Lung (tissue), 12 donors: Measurements from ENCODE around the gene ARHGAP22. TPM values are rescaled to one million over a fixed set of nuclear protein-coding genes. Genes with fewer than 3 reads are reported as not detected.

ENCODE experiments used
- ATAC-seq: fragments of 200-7000 bp; cut with Tn5 transposase; one replicate; pipeline ENCODE4 v1.9.1; 2020; ENCODE audit warnings: moderate number of reproducible peaks; ENCODE audit not compliant: insufficient read depth, low FRiP score
- DNase-seq, 3 donors: peaks; one replicate each; pipeline ENCODE4 v3.0.0-alpha.2; 2013 to 2017
- H3K27ac ChIP-seq, 2 donors: one replicate each; pipeline ENCODE4 v1.5.1; 2013; ENCODE audit warnings: mild to moderate bottlenecking in 2 of 2, moderate library complexity in 2 of 2, control low read depth in 1 of 2, inconsistent platforms in 1 of 2, low read depth in 1 of 2, low read length in 1 of 2
- H3K27me3 ChIP-seq, 3 donors: one replicate each; pipeline ENCODE4 v1.5.1; 2013; ENCODE audit warnings: low read length in 2 of 3; ENCODE audit not compliant: control insufficient read depth in 3 of 3, insufficient read depth in 3 of 3
- H3K36me3 ChIP-seq, 4 donors: one replicate each; pipeline ENCODE4 v1.5.1; 2013; ENCODE audit warnings: low read length in 4 of 4, mild to moderate bottlenecking in 1 of 4, moderate library complexity in 1 of 4; ENCODE audit not compliant: control insufficient read depth in 4 of 4, insufficient read depth in 4 of 4
- H3K4me1 ChIP-seq, 5 donors: one replicate each; pipeline ENCODE4 v1.5.1; 2013; ENCODE audit warnings: low read length in 5 of 5, mild to moderate bottlenecking in 2 of 5, moderate library complexity in 1 of 5; ENCODE audit not compliant: control insufficient read depth in 5 of 5, insufficient read depth in 5 of 5
- H3K4me3 ChIP-seq: one replicate; pipeline ENCODE4 v1.5.1; 2013; ENCODE audit warnings: mild to moderate bottlenecking, control low read depth, moderate library complexity
- H3K9ac ChIP-seq, 2 donors: one replicate each; pipeline ENCODE4 v1.5.1; 2013; ENCODE audit warnings: low read length in 2 of 2, control low read depth in 1 of 2; ENCODE audit not compliant: insufficient read depth in 1 of 2
- H3K9me3 ChIP-seq, 4 donors: one replicate each; pipeline ENCODE4 v1.5.1; 2013; ENCODE audit warnings: low read length in 3 of 4, mild to moderate bottlenecking in 1 of 4, moderate library complexity in 1 of 4; ENCODE audit not compliant: control insufficient read depth in 4 of 4, insufficient read depth in 3 of 4
- WGBS, 2 donors: extraction: QIAGEN DNeasy Blood & Tissue Kit; methylation state at CpG; one replicate each; pipeline ENCODE4 v1.1.7; 2013; 5-methylcytosine and 5-hydroxymethylcytosine counted together
- polyA plus RNA-seq, 2 donors: library from polyadenylated mRNA; stranded (reverse); fragments of 200-250 nt; gene quantifications; one replicate each; pipeline ENCODE4 v1.2.1, GENCODE V29; 2013
- total RNA-seq, 2 donors: library from RNA; depleted of rRNA in 1 of 2; stranded (reverse); fragments of >200 nt in 1 of 2; gene quantifications; one replicate each; pipeline ENCODE4 v1.2.1, GENCODE V29; 2014 to 2021
- TF ChIP-seq, protein P1 (sequence below): IDR thresholded peaks from 2 replicates; pipeline ENCODE4 v1.5.1; 2012; ENCODE audit warnings: mild to moderate bottlenecking; ENCODE audit errors: control extremely low read depth, extremely low read depth
- donor health status: control.
- donor health status: control.
- donor health status: Bipolar disorder and iron deficiency.
- donor health status: healthy.
- donor health status: DM: yes; HTN: yes; CAD: no.

The ARHGAP22 gene
- total and polyA plus RNA-seq, 4 donors: 3.2 to 6.9 (median 4.1) TPM

DNA sequence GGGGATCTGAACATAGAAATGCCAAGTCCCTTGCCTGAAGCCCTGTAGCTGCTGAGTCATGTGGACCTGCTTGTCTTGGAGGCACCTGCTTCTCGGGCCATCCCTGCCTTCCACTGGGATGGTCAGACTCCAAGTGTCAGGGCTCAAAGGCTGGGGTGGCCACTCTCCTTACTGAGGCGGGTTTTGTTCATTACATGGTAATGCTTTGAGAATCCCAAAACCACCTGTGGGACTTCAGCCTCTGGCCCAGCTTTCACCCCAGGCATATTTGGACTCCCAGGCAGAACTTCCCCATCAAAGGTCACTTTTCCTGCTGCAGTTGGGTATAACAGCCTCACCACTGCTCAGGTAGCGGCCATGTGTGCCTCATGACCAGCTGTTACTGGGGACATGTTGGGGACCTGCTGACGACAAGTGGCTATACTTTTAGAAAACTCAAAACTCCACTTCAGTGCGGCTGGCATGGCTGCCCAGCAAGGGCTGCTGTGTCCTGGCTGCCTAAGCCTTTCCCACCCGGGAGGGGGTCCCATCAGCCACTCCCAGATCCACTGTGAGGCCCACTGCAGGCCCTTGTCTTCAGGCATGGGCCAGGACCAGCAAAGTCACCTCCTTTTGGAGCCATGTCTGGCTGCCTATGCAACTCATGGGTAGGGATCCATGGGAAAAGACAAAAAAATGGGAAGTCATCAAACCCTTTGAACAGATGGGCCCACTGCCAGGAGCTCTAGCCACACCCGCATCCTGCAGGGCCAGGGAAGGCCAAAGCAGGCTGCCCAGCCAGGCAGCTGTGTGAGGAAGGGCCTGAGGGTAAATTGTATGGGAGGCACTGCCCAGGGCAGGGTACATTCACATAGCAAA lies 96.7 kb downstream of the ARHGAP22 start:
- ATAC-seq (no peak), DNase-seq (peak in 1 of 3 donors; percentile 14)
- TF ChIP-seq, protein P1, sequence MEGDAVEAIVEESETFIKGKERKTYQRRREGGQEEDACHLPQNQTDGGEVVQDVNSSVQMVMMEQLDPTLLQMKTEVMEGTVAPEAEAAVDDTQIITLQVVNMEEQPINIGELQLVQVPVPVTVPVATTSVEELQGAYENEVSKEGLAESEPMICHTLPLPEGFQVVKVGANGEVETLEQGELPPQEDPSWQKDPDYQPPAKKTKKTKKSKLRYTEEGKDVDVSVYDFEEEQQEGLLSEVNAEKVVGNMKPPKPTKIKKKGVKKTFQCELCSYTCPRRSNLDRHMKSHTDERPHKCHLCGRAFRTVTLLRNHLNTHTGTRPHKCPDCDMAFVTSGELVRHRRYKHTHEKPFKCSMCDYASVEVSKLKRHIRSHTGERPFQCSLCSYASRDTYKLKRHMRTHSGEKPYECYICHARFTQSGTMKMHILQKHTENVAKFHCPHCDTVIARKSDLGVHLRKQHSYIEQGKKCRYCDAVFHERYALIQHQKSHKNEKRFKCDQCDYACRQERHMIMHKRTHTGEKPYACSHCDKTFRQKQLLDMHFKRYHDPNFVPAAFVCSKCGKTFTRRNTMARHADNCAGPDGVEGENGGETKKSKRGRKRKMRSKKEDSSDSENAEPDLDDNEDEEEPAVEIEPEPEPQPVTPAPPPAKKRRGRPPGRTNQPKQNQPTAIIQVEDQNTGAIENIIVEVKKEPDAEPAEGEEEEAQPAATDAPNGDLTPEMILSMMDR: no peak
- no peaks in the 10 kb centered on the region for H3K9me3 ChIP-seq
- H3K4me3 ChIP-seq: no peak overlapping the region
- no peak overlapping the region for H3K9ac ChIP-seq
- no peak overlapping the region for H3K27ac ChIP-seq
- H3K36me3 ChIP-seq: no peaks in the 10 kb centered on the region
- H3K27me3 ChIP-seq: no peaks in the 10 kb centered on the region
- WGBS, 2 donors: 85 to 86% methylated on average over 7 of the region's 7 CpGs
- H3K4me1 ChIP-seq: peaks cover 0 to 3% (median 0%) of the 10 kb centered on the region in 5 donors

DNA sequence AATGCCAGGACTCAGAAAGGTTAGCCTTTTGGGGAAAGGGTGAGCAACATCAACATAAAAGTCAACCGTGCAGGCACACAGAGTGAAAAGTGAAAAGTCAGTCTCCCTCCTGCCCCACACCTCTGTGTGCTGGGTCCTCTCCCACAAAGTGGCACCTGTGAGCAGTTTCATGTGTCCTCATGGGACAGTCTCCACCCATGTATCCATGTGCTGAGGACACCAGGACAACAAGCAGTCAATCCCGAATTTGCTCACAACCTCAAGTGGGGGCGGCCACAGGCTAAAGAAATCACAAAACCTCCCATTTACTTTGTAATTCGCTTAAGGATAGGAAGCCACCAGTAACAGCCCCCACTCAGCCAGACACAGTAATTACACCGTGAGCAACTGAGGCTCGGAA lies 97.4 kb downstream of the ARHGAP22 start:
- Histone ChIP-seq H3K4me1 (peaks cover 0 to 3% (median 0%) of the 10 kb centered on the region in 5 donors), H3K9ac (no peak overlapping the region), H3K27ac (no peak overlapping the region), H3K27me3 (no peaks in the 10 kb centered on the region), H3K9me3 (no peaks in the 10 kb centered on the region), H3K36me3 (no peaks in the 10 kb centered on the region), H3K4me3 (no peak overlapping the region)
- WGBS, 2 donors: 87 to 92% methylated on average over 6 of the region's 6 CpGs
- DNase-seq (no peak), ATAC-seq (no peak)
- TF ChIP-seq, protein P1: no peak

DNA sequence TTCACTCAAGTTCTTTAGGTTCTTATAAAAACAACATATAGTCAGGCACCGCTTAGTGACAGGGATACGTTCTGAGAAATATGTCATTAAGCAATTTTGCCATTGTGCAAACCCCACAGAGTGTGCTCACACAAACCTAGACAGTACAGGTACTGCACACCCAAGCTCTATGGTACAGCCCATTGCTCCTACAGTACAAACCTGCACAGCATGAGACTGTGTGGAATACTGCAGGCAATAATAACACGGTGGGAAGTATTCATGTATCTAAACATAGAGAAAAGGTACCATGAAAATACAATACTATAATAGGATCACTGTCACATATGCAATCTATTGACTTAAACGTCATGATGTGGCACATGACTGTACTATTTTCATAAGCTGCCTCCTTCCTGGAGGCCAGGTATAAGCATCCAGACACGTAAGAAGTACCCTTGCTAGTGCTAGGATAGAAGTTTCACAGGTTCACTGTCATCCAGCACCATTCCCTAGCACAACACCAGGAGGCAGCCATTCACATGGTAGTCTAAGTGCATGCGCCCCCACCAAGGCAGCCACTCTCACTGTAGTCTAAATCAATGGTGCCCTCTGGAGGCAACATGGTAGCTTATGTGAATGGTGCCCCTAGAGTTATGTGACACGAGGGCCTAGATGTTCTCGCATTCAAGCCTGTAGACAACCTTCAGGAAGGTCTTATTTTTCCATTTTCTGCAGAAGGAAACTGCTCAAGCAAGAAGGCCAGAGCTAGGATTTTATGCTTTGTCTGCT lies 98.5 kb downstream of the ARHGAP22 start:
- no peak for ATAC-seq
- 64 to 78% methylated on average over 8 of the region's 8 CpGs for whole genome bisulfite sequencing, 2 donors
- H3K27me3 ChIP-seq: no peaks in the 10 kb centered on the region

More for the DNA sequence above, 98.5 kb downstream of the ARHGAP22 start:
- Histone ChIP-seq H3K9me3 (no peaks in the 10 kb centered on the region), H3K4me1 (peaks cover 0 to 3% (median 0%) of the 10 kb centered on the region in 5 donors), H3K4me3 (no peak overlapping the region), H3K36me3 (no peaks in the 10 kb centered on the region), H3K27ac (no peak overlapping the region), H3K9ac (no peak overlapping the region)
- TF ChIP-seq, protein P1: no peak
- peak in 1 of 3 donors; percentile 11 for DNase-seq
